ENCODE data around the gene PCBP3.

The PCBP3 gene

DNA sequence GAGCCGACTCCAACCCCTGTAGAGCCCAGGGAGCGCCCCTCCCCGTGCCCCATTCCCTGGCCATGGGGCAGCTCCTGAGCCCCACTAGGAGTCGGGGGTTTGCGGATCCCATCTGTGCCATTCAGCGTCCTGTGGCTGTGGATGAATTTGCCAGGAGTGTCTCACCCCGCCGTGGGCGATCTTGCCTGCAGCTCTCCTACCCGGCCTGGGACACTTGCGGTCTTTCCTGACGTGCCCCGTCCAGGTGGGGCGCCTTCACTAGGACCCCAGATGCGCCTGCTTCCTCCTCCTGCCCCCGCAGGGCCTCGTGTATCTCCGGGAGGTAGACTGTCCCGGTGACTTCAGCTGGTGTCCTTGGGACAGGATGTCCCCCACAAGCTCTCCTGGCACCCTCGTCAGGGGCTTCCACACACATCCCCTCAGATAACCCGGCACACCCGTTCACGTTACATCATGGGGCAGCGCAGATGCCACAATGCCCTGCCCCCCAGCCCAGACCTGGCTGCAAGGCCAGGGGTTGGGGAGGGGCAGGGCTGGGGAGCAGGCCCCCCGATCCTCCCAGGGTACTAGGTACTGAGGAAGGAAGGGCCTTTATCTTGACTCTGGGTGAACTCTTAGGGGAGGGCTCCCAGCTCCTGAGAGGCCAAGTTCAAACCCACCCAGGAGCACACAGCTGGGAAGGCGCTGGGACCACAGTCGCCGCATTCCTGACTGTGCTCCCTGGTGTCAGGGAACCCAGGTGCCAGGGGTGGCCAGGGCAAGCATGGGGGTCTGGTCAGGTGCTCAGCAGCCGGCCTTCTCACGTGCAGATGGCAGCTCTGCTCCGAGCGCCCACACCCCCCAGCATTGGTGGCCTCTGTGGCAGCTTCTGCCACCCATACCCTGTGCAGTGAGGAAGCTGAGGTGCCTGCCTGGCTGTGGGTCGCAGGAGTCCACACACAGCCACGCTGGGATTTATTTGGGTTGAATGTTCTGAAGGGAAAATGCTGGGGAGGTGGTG lies 284.6 kb downstream of the PCBP3 start:
- CTCF ChIA-PET, result no interaction called here
- POLR2A ChIA-PET, result no interaction called here
- TF ChIP-seq, protein P1, sequence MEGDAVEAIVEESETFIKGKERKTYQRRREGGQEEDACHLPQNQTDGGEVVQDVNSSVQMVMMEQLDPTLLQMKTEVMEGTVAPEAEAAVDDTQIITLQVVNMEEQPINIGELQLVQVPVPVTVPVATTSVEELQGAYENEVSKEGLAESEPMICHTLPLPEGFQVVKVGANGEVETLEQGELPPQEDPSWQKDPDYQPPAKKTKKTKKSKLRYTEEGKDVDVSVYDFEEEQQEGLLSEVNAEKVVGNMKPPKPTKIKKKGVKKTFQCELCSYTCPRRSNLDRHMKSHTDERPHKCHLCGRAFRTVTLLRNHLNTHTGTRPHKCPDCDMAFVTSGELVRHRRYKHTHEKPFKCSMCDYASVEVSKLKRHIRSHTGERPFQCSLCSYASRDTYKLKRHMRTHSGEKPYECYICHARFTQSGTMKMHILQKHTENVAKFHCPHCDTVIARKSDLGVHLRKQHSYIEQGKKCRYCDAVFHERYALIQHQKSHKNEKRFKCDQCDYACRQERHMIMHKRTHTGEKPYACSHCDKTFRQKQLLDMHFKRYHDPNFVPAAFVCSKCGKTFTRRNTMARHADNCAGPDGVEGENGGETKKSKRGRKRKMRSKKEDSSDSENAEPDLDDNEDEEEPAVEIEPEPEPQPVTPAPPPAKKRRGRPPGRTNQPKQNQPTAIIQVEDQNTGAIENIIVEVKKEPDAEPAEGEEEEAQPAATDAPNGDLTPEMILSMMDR (IDR thresholded peaks at IDR 0.05; ENCODE audit: control extremely low read depth, extremely low read depth, low read depth, missing control alignments), result no peak
- DNase-seq (ENCODE audit: extremely low spot score), result no peak

DNA sequence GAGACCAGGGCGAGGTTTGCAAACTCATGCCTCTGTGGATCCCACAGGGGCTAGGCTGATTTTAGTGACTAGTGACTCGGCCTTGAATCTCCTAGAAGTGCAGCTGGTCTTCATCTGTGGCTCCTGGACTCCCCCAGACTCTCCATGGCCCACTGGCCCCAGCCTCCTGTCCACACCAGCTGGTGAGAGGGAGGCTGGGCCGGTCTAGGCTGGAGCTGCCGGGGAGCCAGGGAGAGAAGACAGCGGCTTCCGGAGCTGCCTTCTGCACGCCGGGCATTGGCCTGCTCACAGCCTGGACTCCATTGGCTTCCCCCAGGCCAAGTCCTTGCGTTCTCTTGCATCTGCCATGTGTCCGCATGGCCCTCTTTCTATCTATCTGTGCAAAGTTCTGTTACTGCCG lies 285.9 kb downstream of the PCBP3 start:
- ChIA-PET CTCF (interaction anchor here (0.8 kb wide), 1 partner anchor 8 kb away, joined by 3 read pairs; no protein-coding TSS in a partner anchor), POLR2A (no interaction called here)
- DNase-seq (ENCODE audit: extremely low spot score), result no peak
- TF ChIP-seq, protein P1 (IDR thresholded peaks at IDR 0.05; ENCODE audit: control extremely low read depth, extremely low read depth, low read depth, missing control alignments), result no peak

DNA sequence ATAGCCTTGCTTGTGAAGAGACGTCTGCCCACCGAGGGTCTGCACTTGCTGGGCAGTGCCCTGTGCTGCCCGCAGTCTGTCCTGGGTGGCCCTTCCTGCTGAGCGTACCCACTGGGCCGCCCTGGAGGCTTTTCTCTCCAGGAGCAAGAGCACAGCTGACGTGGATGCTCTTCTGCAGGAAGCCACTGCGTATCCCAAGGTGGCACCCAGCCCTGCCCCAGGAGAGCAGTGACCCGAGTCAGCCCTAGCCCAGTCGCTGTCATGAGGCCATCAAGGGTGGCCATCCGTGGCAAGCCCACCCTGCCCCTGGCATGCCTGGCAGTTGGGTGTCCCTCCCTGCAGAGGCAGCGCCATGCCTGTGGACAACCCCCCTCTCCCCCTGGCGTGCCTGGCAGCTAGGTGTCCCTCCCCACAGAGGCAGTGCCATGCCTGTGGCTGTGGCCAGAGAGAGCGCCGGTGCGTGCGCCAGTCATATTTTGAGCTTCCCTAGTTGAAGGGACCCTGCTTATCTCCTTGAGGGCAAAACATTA lies 286.8 kb downstream of the PCBP3 start:
- CTCF ChIA-PET, result interaction anchor here (1.0 kb wide), 1 partner anchor 9 kb away, joined by 3 read pairs; no protein-coding TSS in a partner anchor
- TF ChIP-seq, protein P1 (IDR thresholded peaks at IDR 0.05; ENCODE audit: control extremely low read depth, extremely low read depth, low read depth, missing control alignments), result no peak
- DNase-seq (ENCODE audit: extremely low spot score), result no peak
- POLR2A ChIA-PET, result no interaction called here

DNA sequence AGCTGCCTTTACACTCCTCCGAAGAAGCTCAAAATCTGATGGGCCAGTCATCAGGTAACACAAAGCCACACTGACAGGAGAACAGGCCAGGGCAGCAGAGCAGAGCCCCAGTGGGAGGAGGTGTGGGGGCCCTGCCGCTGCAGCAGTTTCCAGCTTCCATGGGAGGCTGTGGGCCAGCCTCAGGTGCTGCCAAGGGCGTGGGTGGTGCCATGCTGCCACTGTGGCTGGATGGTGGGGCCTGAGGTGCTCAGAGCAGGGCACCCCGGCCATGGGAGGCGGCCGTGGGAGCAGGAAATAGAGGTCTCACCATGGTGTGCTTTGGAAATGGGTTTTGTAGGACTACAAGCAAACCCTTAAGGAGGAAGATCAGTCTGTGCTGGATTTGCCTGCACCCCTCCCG lies 287.3 kb downstream of the PCBP3 start:
- ChIA-PET POLR2A (no interaction called here), CTCF (interaction anchor here (1.0 kb wide), 1 partner anchor 10 kb away, joined by 3 read pairs; no protein-coding TSS in a partner anchor)
- DNase-seq (ENCODE audit: extremely low spot score), result no peak
- TF ChIP-seq, protein P1 (IDR thresholded peaks at IDR 0.05; ENCODE audit: control extremely low read depth, extremely low read depth, low read depth, missing control alignments), result no peak

GRCh38 chr21:45931397-45931969 lies 288.0 kb downstream of the PCBP3 start:
- ChIA-PET CTCF (no interaction called here), POLR2A (no interaction called here)
- TF ChIP-seq, protein P1 (IDR thresholded peaks at IDR 0.05; ENCODE audit: control extremely low read depth, extremely low read depth, low read depth, missing control alignments), result no peak
- DNase-seq (ENCODE audit: extremely low spot score), result no peak

DNA sequence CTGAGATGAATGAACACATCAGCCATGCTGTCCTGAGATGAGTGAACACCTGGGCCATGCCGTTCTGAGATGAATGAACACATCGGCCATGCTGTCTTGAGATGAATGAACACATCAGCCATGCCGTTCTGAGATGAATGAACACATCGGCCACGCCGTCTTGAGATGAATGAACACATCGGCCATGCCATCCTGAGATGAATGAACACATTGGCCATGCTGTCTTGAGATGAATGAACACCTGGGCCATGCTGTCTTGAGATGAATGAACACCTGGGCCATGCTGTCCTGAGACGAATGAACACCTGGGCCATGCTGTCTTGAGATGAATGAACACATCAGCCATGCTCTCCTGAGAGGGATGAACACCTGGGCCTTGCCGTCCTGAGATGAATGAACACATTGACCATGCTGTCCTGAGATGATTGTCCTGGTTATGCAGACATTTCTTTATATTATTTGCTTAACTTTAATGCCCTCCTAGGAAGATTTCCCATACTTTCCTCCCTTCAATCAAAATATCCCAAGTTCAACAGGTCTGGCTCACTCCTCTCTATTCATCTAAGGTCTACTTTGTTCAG lies 289.5 kb downstream of the PCBP3 start:
- no peak for DNase-seq (ENCODE audit: extremely low spot score)
- ChIA-PET POLR2A (no interaction called here), CTCF (no interaction called here)
- TF ChIP-seq, protein P1 (IDR thresholded peaks at IDR 0.05; ENCODE audit: control extremely low read depth, extremely low read depth, low read depth, missing control alignments), result no peak
